Neural cell (in vitro differentiated cells): ENCODE results near the gene AFF2.

Experiments used
- EP300 ChIP-seq: fragments of 450-650 bp; conservative IDR thresholded peaks from 2 replicates; pipeline ENCODE4 v1.6.1; 2014; ENCODE audit warnings: antibody characterized with exemption, mild to moderate bottlenecking, moderate library complexity; ENCODE audit not compliant: poor library complexity, severe bottlenecking
- EZH2 ChIP-seq: fragments of 200-600, 300-800 bp; shearing (Covaris generic), sonication (generic); IDR thresholded peaks from 2 replicates; pipeline ENCODE4 v1.6.1; 2014; ENCODE audit warnings: antibody characterized with exemption, low read length, borderline replicate concordance, mild to moderate bottlenecking; ENCODE audit not compliant: insufficient read depth, poor library complexity, severe bottlenecking
- POLR2AphosphoS5 ChIP-seq: IDR thresholded peaks from 2 replicates; pipeline ENCODE4 v1.6.1; 2012
- RAD21 ChIP-seq: fragments of 450-650 bp; conservative IDR thresholded peaks from 2 replicates; pipeline ENCODE4 v1.6.1; 2014; ENCODE audit warnings: antibody characterized with exemption, mild to moderate bottlenecking, moderate library complexity
- SMC3 ChIP-seq: fragments of 450-650 bp; conservative IDR thresholded peaks from 2 replicates; pipeline ENCODE4 v1.6.1; 2014; ENCODE audit warnings: antibody characterized with exemption, mild to moderate bottlenecking, moderate library complexity; ENCODE audit not compliant: poor library complexity
- TAF1 ChIP-seq: IDR thresholded peaks from 2 replicates; pipeline ENCODE4 v1.6.1; 2012; ENCODE audit warnings: low read depth
- TF ChIP-seq, protein P1 (sequence below): fragments of 450-650 bp; IDR thresholded peaks from 2 replicates; pipeline ENCODE4 v1.5.1; 2014; ENCODE audit warnings: antibody characterized with exemption, mild to moderate bottlenecking, moderate library complexity; ENCODE audit not compliant: poor library complexity, severe bottlenecking
- TF ChIP-seq, protein P2 (sequence below): IDR thresholded peaks from 2 replicates; pipeline ENCODE4 v1.6.1; 2012; ENCODE audit warnings: borderline replicate concordance

DNA sequence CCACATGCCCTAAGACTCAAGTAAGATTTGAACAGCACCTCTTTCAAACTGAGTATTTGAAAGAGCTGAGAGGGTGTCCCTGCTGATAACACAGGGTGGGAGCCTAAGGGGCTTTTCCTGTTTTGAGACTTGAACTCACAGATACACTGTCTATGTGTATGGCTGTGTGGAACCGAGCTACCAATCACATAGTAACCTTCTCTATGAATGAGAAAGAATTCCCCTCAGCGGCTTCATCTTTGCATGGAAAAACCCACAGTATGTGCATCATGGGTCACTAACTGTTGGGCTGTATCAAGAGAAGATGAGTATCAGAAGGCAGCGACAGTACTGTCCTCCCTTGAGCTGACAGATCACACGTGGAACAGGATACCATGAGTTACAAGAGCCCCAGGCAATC lies 336.3 kb downstream of the AFF2 start:
- TF ChIP-seq, protein P1, sequence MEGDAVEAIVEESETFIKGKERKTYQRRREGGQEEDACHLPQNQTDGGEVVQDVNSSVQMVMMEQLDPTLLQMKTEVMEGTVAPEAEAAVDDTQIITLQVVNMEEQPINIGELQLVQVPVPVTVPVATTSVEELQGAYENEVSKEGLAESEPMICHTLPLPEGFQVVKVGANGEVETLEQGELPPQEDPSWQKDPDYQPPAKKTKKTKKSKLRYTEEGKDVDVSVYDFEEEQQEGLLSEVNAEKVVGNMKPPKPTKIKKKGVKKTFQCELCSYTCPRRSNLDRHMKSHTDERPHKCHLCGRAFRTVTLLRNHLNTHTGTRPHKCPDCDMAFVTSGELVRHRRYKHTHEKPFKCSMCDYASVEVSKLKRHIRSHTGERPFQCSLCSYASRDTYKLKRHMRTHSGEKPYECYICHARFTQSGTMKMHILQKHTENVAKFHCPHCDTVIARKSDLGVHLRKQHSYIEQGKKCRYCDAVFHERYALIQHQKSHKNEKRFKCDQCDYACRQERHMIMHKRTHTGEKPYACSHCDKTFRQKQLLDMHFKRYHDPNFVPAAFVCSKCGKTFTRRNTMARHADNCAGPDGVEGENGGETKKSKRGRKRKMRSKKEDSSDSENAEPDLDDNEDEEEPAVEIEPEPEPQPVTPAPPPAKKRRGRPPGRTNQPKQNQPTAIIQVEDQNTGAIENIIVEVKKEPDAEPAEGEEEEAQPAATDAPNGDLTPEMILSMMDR = no peak
- TF ChIP-seq SMC3 (no peak), POLR2AphosphoS5 (no peak), RAD21 (no peak), EP300 (no peak), EZH2 (no peak), TAF1 (no peak)
- TF ChIP-seq, protein P2, sequence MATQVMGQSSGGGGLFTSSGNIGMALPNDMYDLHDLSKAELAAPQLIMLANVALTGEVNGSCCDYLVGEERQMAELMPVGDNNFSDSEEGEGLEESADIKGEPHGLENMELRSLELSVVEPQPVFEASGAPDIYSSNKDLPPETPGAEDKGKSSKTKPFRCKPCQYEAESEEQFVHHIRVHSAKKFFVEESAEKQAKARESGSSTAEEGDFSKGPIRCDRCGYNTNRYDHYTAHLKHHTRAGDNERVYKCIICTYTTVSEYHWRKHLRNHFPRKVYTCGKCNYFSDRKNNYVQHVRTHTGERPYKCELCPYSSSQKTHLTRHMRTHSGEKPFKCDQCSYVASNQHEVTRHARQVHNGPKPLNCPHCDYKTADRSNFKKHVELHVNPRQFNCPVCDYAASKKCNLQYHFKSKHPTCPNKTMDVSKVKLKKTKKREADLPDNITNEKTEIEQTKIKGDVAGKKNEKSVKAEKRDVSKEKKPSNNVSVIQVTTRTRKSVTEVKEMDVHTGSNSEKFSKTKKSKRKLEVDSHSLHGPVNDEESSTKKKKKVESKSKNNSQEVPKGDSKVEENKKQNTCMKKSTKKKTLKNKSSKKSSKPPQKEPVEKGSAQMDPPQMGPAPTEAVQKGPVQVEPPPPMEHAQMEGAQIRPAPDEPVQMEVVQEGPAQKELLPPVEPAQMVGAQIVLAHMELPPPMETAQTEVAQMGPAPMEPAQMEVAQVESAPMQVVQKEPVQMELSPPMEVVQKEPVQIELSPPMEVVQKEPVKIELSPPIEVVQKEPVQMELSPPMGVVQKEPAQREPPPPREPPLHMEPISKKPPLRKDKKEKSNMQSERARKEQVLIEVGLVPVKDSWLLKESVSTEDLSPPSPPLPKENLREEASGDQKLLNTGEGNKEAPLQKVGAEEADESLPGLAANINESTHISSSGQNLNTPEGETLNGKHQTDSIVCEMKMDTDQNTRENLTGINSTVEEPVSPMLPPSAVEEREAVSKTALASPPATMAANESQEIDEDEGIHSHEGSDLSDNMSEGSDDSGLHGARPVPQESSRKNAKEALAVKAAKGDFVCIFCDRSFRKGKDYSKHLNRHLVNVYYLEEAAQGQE = no peak
